OCI-LY7 (cell line): Measurements from ENCODE around the gene RFX2. TPM values are rescaled to one million over a fixed set of nuclear protein-coding genes. Genes with fewer than 3 reads are reported as not detected.

Experiments used
- BruUV-seq: library from RNA; stranded (reverse); fragments of 400-500 nt; replicated peaks from 2 replicates; lab custom pipeline; 2021; lab: Mats Ljungman, UMichigan
- CTCF ChIA-PET: fragments of 300-600 bp; sonication (Branson Sonifier 250); formaldehyde crosslinking; loops from one replicate; lab custom pipeline; 2022; ENCODE audit warnings: antibody characterized with exemption; ENCODE audit not compliant: unreplicated experiment; lab: Charles Lee
- POLR2A ChIA-PET: fragments of 300-600 bp; sonication (Branson Sonifier 250); formaldehyde crosslinking; loops from one replicate; lab custom pipeline; 2022; ENCODE audit warnings: antibody characterized with exemption; lab: Charles Lee
- DNase-seq: peaks from one replicate; pipeline ENCODE4 v3.0.0-alpha.2; 2015; ENCODE audit warnings: low spot score
- H2AFZ ChIP-seq: fragments of 200-600 bp; sonication (generic), shearing (Covaris generic); 2 replicates; pipeline ENCODE4 v1.6.1; 2014; ENCODE audit warnings: mild to moderate bottlenecking, antibody characterized with exemption, low read length, moderate library complexity
- H3K27ac ChIP-seq: fragments of 200-600 bp; sonication (generic); 2 replicates; pipeline ENCODE4 v1.5.1; 2014; ENCODE audit warnings: mixed run types, low read depth, mild to moderate bottlenecking, moderate library complexity, low read length, inconsistent platforms; ENCODE audit not compliant: poor library complexity, severe bottlenecking
- H3K36me3 ChIP-seq: fragments of 200-600 bp; sonication (generic); 2 replicates; pipeline ENCODE4 v1.6.1; 2014; ENCODE audit warnings: mild to moderate bottlenecking, antibody characterized with exemption, low read length, moderate library complexity, mixed read lengths; ENCODE audit not compliant: insufficient read depth
- H3K4me1 ChIP-seq: fragments of 200-600 bp; sonication (generic); 2 replicates; pipeline ENCODE4 v1.5.1; 2014; ENCODE audit warnings: mild to moderate bottlenecking, low read length; ENCODE audit not compliant: insufficient read depth, poor library complexity, severe bottlenecking
- H3K4me2 ChIP-seq: fragments of 200-600 bp; sonication (generic); 2 replicates; pipeline ENCODE4 v1.6.1; 2014; ENCODE audit warnings: mild to moderate bottlenecking, low read length
- H3K4me3 ChIP-seq: fragments of 200-600 bp; sonication (generic); 2 replicates; pipeline ENCODE4 v1.5.1; 2014; ENCODE audit warnings: mild to moderate bottlenecking, low read depth, low read length; ENCODE audit not compliant: poor library complexity, severe bottlenecking
- H3K79me2 ChIP-seq: fragments of 200-600 bp; sonication (generic); 2 replicates; pipeline ENCODE4 v1.6.1; 2016; ENCODE audit warnings: low read depth, mild to moderate bottlenecking, low read length, moderate library complexity, mixed read lengths; ENCODE audit not compliant: insufficient read depth
- H3K9me2 ChIP-seq: fragments of 200-600 bp; sonication (generic); 2 replicates; pipeline ENCODE4 v1.6.1; 2016; ENCODE audit warnings: mild to moderate bottlenecking, low read length, mixed read lengths; ENCODE audit not compliant: insufficient read depth
- H3K9me3 ChIP-seq: fragments of 200-600 bp; sonication (generic); 2 replicates; pipeline ENCODE4 v1.6.1; 2014; ENCODE audit warnings: mild to moderate bottlenecking, mixed run types, low read length, mixed read lengths
- H4K20me1 ChIP-seq: fragments of 200-600 bp; sonication (generic); 2 replicates; pipeline ENCODE4 v1.6.1; 2014; ENCODE audit warnings: mild to moderate bottlenecking, antibody characterized with exemption, low read length, moderate library complexity, mixed read lengths; ENCODE audit not compliant: insufficient read depth
- EZH2phosphoT487 ChIP-seq: fragments of 200-600 bp; sonication (generic); IDR thresholded peaks from 2 replicates; pipeline ENCODE4 v1.6.1; 2018; ENCODE audit warnings: low read depth, borderline replicate concordance, mild to moderate bottlenecking, mixed run types, antibody characterized with exemption, low read length, moderate library complexity, mixed read lengths
- intact Hi-C: fragments of 100-400 bp; cut with micrococcal nuclease; formaldehyde crosslinking; loops from one replicate; pipeline ENCODE4 v1.10.0; 2022; ENCODE audit not compliant: unreplicated experiment
- total RNA-seq, 2 experiments: library from RNA; depleted of rRNA in 1 of 2; stranded (reverse); fragments of >200 nt in 1 of 2; shearing (Covaris generic) in 1 of 2; gene quantifications; 2 replicates each; pipeline ENCODE4 v1.2.3, GENCODE V29; 2014 to 2022
- TF ChIP-seq, protein P1 (sequence below): fragments of 200-600 bp; sonication (generic); conservative IDR thresholded peaks from 2 replicates; pipeline ENCODE4 v1.5.1; 2014; ENCODE audit warnings: mild to moderate bottlenecking, antibody characterized with exemption, low read length, moderate library complexity, mixed read lengths

The RFX2 gene
- total RNA-seq, 2 experiments from 2014 or later = 11.0 to 11.8 TPM

DNA sequence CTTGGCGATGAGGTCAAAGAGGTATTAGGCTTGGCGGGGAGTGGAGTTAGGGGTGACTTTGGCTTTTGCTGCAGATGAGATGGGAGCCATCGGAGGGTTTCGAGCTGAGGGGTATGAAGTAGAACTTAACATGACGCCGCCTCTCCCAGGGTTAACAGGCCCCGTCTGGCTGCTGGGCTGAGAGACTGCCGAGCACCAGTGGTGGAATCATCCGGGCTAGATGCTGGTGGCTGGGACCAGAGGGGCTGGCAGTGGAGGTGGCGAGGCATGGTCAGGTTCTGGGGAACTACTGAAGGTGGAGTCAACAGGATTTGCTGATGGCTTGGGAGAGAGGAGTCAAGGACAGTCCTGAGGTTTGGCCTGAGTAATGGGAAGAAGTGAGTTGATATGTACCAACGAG lies 4.9 kb downstream of the RFX2 start:
- Histone ChIP-seq H3K9me3 (no peaks in the 10 kb centered on the region), H3K4me1 (peaks cover 15% of the 10 kb centered on the region), H4K20me1 (no peaks in the 10 kb centered on the region), H2AFZ (no peak overlapping the region), H3K4me2 (no peak overlapping the region), H3K27ac (no peak overlapping the region), H3K9me2 (no peaks in the 10 kb centered on the region), H3K79me2 (no peaks in the 10 kb centered on the region), H3K36me3 (no peaks in the 10 kb centered on the region), H3K4me3 (no peak overlapping the region)
- intact Hi-C loops = no loop called here
- TF ChIP-seq, protein P1, sequence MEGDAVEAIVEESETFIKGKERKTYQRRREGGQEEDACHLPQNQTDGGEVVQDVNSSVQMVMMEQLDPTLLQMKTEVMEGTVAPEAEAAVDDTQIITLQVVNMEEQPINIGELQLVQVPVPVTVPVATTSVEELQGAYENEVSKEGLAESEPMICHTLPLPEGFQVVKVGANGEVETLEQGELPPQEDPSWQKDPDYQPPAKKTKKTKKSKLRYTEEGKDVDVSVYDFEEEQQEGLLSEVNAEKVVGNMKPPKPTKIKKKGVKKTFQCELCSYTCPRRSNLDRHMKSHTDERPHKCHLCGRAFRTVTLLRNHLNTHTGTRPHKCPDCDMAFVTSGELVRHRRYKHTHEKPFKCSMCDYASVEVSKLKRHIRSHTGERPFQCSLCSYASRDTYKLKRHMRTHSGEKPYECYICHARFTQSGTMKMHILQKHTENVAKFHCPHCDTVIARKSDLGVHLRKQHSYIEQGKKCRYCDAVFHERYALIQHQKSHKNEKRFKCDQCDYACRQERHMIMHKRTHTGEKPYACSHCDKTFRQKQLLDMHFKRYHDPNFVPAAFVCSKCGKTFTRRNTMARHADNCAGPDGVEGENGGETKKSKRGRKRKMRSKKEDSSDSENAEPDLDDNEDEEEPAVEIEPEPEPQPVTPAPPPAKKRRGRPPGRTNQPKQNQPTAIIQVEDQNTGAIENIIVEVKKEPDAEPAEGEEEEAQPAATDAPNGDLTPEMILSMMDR = no peak
- no peak for TF ChIP-seq EZH2phosphoT487
- POLR2A ChIA-PET = no interaction called here
- CTCF ChIA-PET = interaction anchor here (0.6 kb wide), 1 partner anchor 21 kb away, joined by 3 read pairs; no protein-coding TSS in a partner anchor
- BruUV-seq = no TSS peak
- DNase-seq = no peak

DNA sequence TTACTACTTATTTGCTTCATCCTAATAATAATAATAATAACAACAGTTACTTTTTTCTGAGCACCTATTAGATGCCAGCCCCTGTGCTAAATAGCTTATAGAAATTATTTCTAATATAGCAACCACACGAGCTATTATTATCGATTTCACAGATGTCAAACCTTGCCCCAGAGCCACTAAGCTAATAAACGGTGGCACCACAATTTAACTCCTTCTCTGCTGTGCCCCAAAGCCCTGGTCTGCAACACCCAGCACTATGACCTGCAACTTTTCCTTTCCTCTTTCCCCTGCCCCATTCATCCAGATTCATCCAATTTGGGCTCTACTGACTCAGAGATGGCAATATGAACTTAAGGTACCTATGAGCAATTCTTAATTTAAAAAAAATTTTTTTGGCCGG lies 6.4 kb downstream of the RFX2 start:
- ChIA-PET POLR2A (interaction anchor here (0.5 kb wide), 1 partner anchor 16 kb away, joined by 4 read pairs; no protein-coding TSS in a partner anchor), CTCF (no interaction called here)
- Histone ChIP-seq H3K79me2 (no peaks in the 10 kb centered on the region), H2AFZ (no peak overlapping the region), H3K27ac (no peak overlapping the region), H3K9me3 (no peaks in the 10 kb centered on the region), H3K9me2 (no peaks in the 10 kb centered on the region), H3K4me3 (no peak overlapping the region), H4K20me1 (no peaks in the 10 kb centered on the region), H3K4me1 (peaks cover 5% of the 10 kb centered on the region), H3K36me3 (no peaks in the 10 kb centered on the region), H3K4me2 (no peak overlapping the region)
- no peak for DNase-seq
- intact Hi-C loops = no loop called here
- TF ChIP-seq, protein P1 = no peak
- TF ChIP-seq EZH2phosphoT487 = no peak
- no TSS peak for BruUV-seq

DNA sequence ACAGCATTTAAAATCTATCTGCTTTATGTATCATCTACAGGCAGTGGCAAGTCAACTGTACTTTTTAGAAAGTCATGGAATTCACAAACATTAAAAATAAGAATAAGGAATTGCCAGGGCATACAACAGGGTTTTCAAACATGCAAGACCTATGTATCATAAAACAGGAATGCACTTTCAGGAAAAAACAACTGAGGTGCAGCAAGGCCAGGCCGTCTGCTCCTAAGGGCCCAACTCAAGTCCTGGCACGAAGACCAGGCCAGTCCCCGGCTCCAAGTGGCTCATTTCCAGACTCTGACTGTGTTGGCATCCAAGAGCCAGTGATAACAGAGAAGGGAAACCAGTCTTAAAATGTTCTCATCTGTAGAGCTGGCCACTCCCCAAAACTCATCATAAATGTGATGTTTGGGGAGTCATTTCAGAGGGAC lies 7.1 kb downstream of the RFX2 start:
- Histone ChIP-seq H3K4me3 (no peak overlapping the region), H3K9me2 (no peaks in the 10 kb centered on the region), H2AFZ (no peak overlapping the region), H3K36me3 (no peaks in the 10 kb centered on the region), H3K9me3 (no peaks in the 10 kb centered on the region), H3K79me2 (no peaks in the 10 kb centered on the region), H3K4me2 (no peak overlapping the region), H3K4me1 (no peaks in the 10 kb centered on the region), H4K20me1 (no peaks in the 10 kb centered on the region), H3K27ac (no peak overlapping the region)
- intact Hi-C loops = no loop called here
- ChIA-PET CTCF (no interaction called here), POLR2A (no interaction called here)
- BruUV-seq = no TSS peak
- no peak for DNase-seq
- TF ChIP-seq, protein P1 = no peak
- TF ChIP-seq EZH2phosphoT487 = no peak
